Osteocyte (in vitro differentiated cells): ENCODE measurements around the gene MPV17L2. TPM values are rescaled to one million over a fixed set of nuclear protein-coding genes. Genes with fewer than 3 reads are reported as not detected.
"Not testable (repeated sequence)": the region's sequence is repeated elsewhere in the genome, so short reads cannot be mapped to it uniquely, and the experiment has no call there.

Source experiments
- DNase-seq: peaks from one replicate; pipeline ENCODE4 v3.0.0; 2021; ENCODE audit warnings: mixed read lengths; ENCODE audit not compliant: unreplicated experiment; ENCODE audit errors: extremely low spot score
- H3K27ac Mint-ChIP-seq: one replicate; pipeline ENCODE4 v1.8.0; 2021; ENCODE audit warnings: mild to moderate bottlenecking, mixed read lengths; ENCODE audit not compliant: unreplicated experiment
- H3K27me3 Mint-ChIP-seq: one replicate; pipeline ENCODE4 v1.8.0; 2021; ENCODE audit warnings: mixed read lengths; ENCODE audit not compliant: unreplicated experiment
- H3K36me3 Mint-ChIP-seq: one replicate; pipeline ENCODE4 v1.8.0; 2021; ENCODE audit warnings: mixed read lengths; ENCODE audit not compliant: unreplicated experiment
- H3K4me1 Mint-ChIP-seq: one replicate; pipeline ENCODE4 v1.8.0; 2021; ENCODE audit warnings: mixed read lengths; ENCODE audit not compliant: unreplicated experiment
- H3K4me3 Mint-ChIP-seq: one replicate; pipeline ENCODE4 v1.8.0; 2021; ENCODE audit warnings: mild to moderate bottlenecking, moderate library complexity, mixed read lengths; ENCODE audit not compliant: unreplicated experiment
- H3K9me3 Mint-ChIP-seq: one replicate; pipeline ENCODE4 v1.8.0; 2021; ENCODE audit warnings: mixed read lengths; ENCODE audit not compliant: unreplicated experiment
- total RNA-seq: library from RNA; stranded (reverse); gene quantifications from 2 replicates; pipeline ENCODE4 v1.2.1, GENCODE V29; 2021
- TF ChIP-seq, protein P1 (sequence below): fragments of 200-600 bp; sonication (generic); IDR thresholded peaks from 2 replicates; pipeline ENCODE4 v1.5.0; 2021; ENCODE audit warnings: antibody characterized with exemption, mild to moderate bottlenecking, moderate library complexity

The MPV17L2 gene
- total RNA-seq, 1 donor from 2014 or later: 11.6 TPM

DNA sequence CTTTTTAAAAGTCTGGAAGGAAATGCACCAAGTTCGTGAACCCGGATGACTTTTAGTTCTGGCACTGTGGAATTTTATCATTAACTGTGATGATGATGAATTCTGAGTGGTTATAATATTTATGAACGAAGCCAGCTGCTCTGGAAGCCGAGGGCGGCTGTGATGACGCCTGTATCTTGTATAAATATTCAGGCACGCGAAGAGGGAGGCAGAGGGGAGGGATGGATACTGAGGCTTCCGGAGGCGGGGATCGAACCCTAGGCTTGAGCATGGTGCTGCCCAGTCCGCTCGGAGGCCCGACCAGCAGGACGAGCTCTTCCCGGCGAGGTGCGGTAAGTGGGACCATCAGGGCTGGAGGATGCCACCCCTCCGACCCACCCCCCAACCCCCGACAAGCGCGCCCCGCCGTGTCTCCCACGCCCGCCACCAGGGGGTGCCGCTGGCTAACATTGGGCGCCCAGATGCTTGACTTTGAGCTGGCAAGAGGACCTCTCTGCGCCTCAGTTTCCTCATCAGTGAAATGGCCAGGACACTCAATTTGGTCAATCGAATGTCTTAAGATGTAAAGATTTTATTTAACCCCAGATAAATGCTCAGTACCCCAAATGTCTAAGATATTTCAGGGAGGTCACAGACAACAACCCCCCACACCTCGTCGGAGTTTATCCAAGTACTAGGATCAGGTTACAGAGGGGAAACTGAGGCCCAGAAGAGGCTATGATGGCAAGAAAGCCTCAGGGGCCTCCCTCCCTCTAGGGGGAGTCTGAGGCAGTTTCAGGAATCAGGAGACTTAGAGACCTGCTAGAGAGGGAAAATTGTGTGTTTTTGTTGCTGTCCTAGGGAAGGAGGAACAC is 15.3 kb downstream of the MPV17L2 start:
- H3K9me3 Mint-ChIP-seq: no peaks in the 10 kb centered on the region
- H3K4me3 Mint-ChIP-seq: no peak overlapping the region
- TF ChIP-seq, protein P1, sequence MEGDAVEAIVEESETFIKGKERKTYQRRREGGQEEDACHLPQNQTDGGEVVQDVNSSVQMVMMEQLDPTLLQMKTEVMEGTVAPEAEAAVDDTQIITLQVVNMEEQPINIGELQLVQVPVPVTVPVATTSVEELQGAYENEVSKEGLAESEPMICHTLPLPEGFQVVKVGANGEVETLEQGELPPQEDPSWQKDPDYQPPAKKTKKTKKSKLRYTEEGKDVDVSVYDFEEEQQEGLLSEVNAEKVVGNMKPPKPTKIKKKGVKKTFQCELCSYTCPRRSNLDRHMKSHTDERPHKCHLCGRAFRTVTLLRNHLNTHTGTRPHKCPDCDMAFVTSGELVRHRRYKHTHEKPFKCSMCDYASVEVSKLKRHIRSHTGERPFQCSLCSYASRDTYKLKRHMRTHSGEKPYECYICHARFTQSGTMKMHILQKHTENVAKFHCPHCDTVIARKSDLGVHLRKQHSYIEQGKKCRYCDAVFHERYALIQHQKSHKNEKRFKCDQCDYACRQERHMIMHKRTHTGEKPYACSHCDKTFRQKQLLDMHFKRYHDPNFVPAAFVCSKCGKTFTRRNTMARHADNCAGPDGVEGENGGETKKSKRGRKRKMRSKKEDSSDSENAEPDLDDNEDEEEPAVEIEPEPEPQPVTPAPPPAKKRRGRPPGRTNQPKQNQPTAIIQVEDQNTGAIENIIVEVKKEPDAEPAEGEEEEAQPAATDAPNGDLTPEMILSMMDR: peak; percentile 71
- H3K27me3 Mint-ChIP-seq: peaks cover 3% of the 10 kb centered on the region
- no peak for DNase-seq
- H3K27ac Mint-ChIP-seq: no peak overlapping the region
- H3K4me1 Mint-ChIP-seq: peaks cover 23% of the 10 kb centered on the region
- H3K36me3 Mint-ChIP-seq: no peaks in the 10 kb centered on the region

DNA sequence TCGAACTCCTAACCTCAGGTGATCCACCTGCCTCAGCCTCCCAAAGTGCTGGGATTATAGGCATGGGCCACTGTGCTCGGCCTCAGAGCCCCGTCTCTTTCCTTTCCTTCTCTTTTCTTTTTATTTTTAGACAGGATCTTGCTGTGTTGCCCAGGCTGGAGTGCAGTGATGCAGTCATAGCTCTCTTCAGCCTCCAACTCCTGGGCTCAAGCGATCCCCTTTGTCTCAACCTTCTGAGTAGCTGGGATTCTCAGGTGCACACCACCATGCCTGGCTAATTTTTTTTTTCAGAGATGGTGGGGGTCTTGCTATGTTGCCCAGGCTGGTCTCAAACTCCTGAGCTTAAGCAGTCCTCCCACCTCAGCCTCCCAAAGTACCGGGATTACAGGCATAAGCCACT is 16.9 kb downstream of the MPV17L2 start:
- H3K27me3 Mint-ChIP-seq, H3K9me3 Mint-ChIP-seq, DNase-seq, H3K27ac Mint-ChIP-seq, H3K4me3 Mint-ChIP-seq, H3K36me3 Mint-ChIP-seq: not testable (repeated sequence)
- H3K4me1 Mint-ChIP-seq: peaks cover 16% of the 10 kb centered on the region

DNA sequence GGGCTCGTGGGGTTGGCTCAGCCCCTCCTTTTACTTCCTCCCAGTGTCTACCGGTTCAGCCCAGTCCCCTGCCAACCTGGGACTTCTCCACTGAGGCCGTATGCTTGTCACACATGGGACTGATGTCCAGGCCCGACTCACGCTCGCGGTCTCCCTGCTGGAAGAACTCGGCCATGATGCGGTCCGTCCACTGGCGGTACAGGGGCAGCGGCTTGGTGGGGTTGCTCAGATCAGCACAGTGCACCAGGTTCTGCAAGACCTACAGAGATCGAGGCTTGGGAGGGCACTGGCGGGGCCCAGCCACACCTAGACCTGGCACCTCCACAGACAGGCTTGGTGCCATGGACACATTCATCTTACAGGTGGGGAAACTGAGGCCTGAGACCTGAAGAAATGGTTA is 18.7 kb downstream of the MPV17L2 start:
- Mint-ChIP-seq H3K27ac (no peak overlapping the region), H3K9me3 (no peaks in the 10 kb centered on the region)

DNA sequence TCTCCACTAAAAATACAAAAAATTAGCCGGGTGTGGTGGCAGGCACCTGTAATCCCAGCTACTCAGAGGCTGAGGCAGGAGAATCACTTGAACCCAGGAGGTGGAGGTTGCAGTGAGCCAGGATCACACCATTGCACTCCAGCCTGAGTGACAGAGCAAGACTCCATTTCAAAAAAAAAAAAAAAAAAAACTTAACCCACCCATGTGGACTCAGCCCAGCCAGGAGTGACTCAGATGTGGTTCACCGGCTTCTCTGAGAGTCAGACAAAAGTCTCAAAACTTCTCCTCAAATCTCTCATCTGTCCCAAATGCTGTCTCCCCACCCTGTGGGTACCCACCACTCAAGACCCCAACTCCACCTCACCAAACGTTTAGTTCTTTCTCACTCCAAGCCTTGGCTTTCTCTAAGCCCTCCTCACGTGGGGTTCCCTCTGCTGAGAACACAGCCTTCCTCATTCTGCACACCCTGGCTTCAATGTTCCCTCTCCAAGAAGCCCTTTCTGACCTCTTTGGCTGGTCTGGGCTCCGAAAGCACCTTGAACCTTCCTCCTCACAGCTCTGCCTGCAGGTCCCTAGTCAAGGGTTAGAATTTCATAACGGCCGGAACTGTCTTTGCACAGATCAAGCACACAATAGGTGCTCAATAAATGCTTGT is 21.9 kb downstream of the MPV17L2 start:
- Mint-ChIP-seq H3K27me3 (peaks cover 5% of the 10 kb centered on the region), H3K36me3 (no peaks in the 10 kb centered on the region), H3K9me3 (no peaks in the 10 kb centered on the region), H3K4me1 (no peaks in the 10 kb centered on the region), H3K27ac (no peak overlapping the region), H3K4me3 (no peak overlapping the region)
- TF ChIP-seq, protein P1: no peak
- no peak for DNase-seq

More for the DNA sequence above, 18.7 kb downstream of the MPV17L2 start:
- no peak overlapping the region for H3K4me3 Mint-ChIP-seq
- no peak for DNase-seq
- H3K36me3 Mint-ChIP-seq: no peaks in the 10 kb centered on the region
- H3K27me3 Mint-ChIP-seq: peaks cover 3% of the 10 kb centered on the region
- H3K4me1 Mint-ChIP-seq: peaks cover 5% of the 10 kb centered on the region
- TF ChIP-seq, protein P1: no peak

DNA sequence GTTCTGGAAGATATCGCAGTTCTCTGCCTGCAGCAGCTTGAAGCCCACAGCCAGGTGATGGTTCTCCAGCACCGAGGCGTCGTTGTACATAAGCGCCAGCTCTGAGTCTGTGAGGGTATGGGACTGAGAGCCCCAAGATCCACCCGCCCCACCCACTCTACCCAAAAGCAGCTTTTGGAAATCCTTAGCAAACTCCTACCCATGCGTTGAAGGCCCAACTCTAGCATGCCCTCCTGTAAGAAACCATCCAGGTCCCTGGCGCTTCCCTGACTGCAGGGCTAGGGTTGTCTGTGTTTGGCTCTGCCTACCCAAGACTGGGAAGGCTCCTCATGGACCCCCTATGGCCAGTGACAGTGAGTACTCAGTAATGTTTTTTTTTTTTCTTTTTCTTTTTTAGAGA is 23.8 kb downstream of the MPV17L2 start:
- Mint-ChIP-seq H3K4me1 (no peaks in the 10 kb centered on the region), H3K36me3 (no peaks in the 10 kb centered on the region), H3K9me3 (no peaks in the 10 kb centered on the region), H3K4me3 (no peak overlapping the region), H3K27me3 (peaks cover 11% of the 10 kb centered on the region), H3K27ac (no peak overlapping the region)
- DNase-seq: no peak
- TF ChIP-seq, protein P1: no peak
